GM03348 (cell line): ENCODE data around the gene FAM114A2.
"Not testable (repeated sequence)": the region's sequence is repeated elsewhere in the genome, so short reads cannot be mapped to it uniquely, and the experiment has no call there.

Source experiments
- DNase-seq: peaks from one replicate; pipeline ENCODE4 v3.0.0; 2012; ENCODE audit warnings: low spot score

FAM114A2 gene

DNA sequence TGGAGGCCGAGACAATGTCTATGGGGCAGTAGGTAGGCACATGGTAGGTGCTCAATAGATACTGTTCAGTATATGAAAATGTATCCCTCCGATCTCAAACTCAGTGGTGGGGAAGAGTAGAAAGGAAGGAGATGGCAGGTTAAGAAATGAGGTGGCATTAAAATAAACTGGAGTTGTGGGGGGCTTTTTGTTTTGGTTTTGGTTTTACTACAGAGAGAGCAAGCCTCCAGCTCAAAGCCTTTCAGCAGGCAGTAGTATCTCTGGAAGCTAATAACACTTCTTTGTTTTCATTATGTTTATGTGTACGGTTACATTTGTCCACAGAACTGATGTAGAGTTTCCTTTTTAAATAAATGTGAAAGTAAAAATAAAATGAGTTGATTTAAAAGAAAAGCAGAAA is 8.6 kb upstream of the FAM114A2 start:
- DNase-seq = no peak

- DNase-seq = no peak
Measured at GRCh38 chr5:154046486-154046885, 7.8 kb upstream of the FAM114A2 start.

DNA sequence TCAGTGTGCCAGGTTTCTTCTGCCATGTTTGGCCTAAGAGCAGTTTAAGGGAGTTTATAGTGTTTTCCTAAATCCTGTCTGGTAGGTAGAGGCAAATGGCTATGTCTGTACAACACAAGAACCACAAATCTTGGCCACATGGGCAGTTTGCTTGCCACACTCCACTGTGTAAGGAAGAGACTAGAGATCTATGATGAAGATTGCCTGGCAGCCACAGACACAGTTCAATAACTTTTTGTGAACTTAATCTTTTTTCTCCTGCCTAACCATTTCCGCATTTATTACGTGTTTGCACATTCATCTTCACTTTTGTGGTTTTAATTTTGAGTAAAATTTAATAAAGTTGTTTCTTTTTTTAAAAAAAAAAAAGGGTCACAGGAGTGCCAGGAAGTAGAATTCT is 5.9 kb upstream of the FAM114A2 start:
- DNase-seq = no peak

DNA sequence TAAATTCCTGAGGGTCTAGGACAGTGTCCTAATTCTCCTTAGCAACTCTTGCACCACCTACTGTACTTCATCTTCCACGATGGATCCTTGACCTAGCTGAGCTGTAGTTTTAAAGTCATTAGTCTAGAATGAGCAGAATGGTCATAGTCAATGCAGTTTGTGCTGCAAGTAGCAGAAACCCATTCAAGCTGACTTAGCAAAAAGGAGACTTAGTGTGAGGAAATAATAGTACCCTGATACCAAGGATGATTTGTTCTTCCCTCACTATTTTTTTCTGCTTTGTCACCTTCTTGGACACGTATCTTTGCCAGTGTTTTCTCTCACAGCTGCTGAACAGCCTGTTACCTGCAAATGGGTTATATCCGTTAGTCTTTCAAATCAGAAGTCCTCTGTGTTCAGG is 5.4 kb upstream of the FAM114A2 start:
- DNase-seq = no peak

GRCh38 chr5:154042766-154043165 is 4.1 kb upstream of the FAM114A2 start:
- peak; percentile 42 for DNase-seq

- DNase-seq = no peak
Measured at GRCh38 chr5:154039458-154039829, 734 bp upstream of the FAM114A2 start.

- no peak for DNase-seq
Measured at GRCh38 chr5:154038261-154038706, 426 bp downstream of the FAM114A2 start.

DNA sequence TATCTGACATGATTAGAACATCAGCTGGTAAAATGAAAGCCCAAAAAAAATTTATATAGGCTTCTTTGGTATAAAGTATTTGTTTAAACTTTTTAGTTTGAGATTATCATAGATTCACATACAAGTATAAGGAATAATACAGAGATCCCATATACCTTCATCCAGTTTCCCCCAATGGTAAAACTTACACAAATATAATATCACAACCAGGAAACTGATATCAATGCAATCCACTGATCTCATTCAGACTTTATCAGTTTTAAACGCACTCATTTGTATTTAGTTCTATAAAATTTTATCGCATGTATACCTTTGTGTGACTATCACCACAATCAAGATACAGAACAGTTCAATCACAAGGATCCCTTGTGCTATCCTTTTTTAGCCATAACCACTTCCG is 3.8 kb downstream of the FAM114A2 start:
- no peak for DNase-seq

- DNase-seq = no peak
Measured at GRCh38 chr5:154031937-154032489, 6.7 kb downstream of the FAM114A2 start.

DNA sequence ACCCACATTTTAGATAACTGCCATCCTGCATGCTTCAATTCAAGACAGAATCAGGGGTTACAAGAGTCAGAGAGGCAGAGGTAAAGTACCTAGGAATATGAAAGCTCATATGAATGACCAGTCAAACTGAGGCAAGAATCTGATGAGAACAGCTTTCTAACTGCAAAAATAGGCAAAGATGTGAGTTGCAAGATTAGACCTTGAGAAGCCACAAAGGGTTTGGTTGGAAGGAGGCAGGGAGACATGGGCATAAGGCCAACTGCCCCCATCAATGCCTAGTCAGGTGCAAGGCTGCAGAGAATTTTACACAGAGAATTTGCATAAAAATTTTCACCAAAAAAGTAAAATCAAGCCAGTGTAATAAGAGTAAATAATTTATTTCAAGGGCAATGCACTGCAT is 12.8 kb downstream of the FAM114A2 start:
- DNase-seq = no peak

GRCh38 chr5:154018919-154019318 is 19.8 kb downstream of the FAM114A2 start:
- DNase-seq = not testable (repeated sequence)

DNA sequence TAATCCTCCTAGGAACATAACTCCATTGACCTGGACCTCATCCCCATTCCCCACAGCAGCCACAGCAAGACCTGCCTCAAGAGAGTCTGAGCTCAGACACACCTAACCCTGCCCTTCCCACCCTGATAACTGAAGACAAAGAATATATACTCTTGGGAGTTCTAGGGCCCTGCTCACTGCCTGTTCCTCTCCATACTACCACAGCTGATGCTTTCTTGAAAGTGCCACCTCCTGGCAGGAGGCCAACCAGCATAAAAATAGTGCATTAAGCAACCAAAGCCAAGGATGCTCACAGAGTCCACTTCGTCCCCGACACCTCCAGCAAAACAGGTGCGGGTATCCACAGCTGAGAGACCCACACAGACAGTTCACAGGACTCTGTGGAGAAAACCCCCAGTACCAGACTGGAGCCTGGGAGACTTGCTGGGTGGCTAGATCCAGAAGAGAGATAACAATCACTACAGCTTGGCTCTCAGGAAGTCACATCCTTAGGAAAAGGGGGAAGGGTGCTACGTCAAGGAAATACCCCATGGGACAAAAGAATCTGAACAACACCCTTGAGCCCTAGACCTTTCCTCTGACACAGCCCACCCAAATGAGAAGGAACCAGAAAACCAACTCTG is 23.5 kb downstream of the FAM114A2 start:
- no peak for DNase-seq

DNA sequence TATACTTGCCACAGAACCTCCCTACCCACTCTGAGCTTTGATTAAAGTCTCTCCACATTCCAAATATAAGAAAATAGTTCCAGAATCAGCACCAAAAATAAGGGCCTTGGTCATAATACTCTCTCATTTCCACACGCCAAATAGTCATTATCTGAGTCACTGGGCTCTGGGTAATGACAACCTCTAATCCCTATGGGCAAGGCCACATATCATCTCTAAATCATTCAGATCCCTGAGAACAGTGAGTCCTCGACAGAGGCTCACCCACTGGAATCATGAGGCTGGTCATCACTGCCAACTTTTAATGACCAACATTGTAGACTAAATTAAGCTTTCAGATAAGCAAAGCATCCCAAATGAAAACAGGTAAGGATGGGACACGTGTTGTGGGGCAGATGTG is 28.1 kb downstream of the FAM114A2 start:
- DNase-seq = no peak

DNA sequence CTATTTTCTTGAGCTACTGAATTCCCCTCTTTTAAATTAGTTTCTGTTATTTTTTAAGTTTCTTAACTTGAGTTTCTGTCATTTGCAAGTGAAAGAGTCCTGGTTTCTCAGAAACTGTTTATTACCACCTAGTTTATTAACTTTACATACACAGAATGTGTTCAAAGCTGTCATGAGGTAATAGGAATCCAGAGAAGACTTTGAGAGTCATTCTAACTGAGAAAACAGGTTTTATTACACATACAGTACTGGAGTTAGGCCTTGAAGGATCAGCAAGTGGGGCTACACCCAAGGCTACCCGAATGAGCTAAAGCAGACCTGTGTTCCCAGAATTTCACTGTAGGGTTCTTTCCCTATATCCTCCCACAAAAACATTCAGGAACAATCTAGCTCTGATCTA is 33.1 kb downstream of the FAM114A2 start:
- no peak for DNase-seq

GRCh38 chr5:154002511-154003020 is 36.1 kb downstream of the FAM114A2 start:
- DNase-seq = no peak

DNA sequence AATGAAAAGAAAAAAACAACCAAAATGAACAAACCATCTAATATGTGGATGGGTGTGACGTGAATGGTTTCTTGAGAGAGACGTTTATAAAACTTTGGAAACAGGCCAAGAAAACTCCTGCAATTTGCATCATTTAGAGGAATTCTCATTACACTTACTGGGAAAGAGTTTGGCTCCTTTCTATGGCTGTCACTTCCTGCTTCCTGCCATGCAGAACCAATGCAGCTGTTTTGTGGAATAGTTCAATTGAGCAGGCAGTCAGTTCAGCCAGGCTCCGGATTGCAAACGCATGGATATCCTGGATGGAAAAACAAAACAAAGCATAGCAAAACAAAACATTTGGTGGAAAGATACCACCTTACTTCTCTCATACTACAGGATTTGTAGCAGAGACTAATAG is 36.6 kb downstream of the FAM114A2 start:
- peak; percentile 18 for DNase-seq

DNA sequence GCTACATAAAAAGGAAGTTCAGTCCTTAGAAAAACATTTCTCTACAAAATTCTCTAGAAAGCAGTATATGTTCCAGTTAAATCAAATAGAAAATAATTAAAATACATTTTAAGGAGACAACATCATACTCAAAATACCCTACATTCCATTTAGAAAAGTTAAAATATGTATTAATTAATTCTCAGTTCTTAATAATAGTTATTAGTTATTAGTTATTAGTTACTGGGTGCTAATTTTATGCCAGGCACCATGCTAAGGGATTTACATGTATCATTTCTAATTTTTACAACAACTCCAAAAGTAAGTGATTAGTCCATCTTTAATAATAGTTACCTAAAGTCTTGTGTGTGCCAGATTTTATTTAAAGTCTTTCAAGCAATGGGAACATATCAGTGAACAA is 38.0 kb downstream of the FAM114A2 start:
- DNase-seq = no peak

GRCh38 chr5:153999995-154000394 is 38.7 kb downstream of the FAM114A2 start:
- DNase-seq = no peak

GRCh38 chr5:153998768-153999167 is 39.9 kb downstream of the FAM114A2 start:
- no peak for DNase-seq

GRCh38 chr5:153998010-153998409 is 40.7 kb downstream of the FAM114A2 start:
- DNase-seq = no peak

- DNase-seq = no peak
Measured at GRCh38 chr5:153991168-153991567, 47.5 kb downstream of the FAM114A2 start.

- no peak for DNase-seq
Measured at GRCh38 chr5:153988510-153988909, 50.2 kb downstream of the FAM114A2 start.

DNA sequence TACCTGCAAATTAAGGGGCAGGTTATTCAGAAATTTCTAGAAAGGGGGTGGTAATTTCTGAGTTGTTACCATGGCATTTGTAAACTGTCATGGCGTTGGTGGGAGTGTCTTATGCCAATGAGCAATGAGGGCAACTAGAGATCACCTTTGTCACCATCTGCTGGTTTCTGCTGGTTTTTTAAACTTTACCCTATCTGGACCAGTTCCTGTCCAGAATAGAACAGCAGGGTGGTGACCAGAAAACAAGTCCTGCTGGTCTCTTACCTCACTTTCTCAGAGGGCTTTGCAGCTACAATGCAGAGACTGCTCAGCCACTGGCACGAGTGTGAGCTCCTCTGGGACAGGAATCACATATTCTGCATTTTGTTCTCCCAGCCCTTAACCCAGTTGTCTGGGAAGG is 51.4 kb downstream of the FAM114A2 start:
- DNase-seq = no peak

GRCh38 chr5:153985498-153985897 is 53.2 kb downstream of the FAM114A2 start:
- no peak for DNase-seq
